HG03520 (cell line): ENCODE results near the gene CCDC7.
"Not testable (repeated sequence)": the region's sequence is repeated elsewhere in the genome, so short reads cannot be mapped to it uniquely, and the experiment has no call there.

Source experiments
- ATAC-seq: cut with Tn5 transposase; IDR thresholded peaks from one replicate; pipeline ENCODE4 v1.9.1; 2021; ENCODE audit warnings: mild to moderate bottlenecking, moderate library complexity; ENCODE audit not compliant: unreplicated experiment

CCDC7 gene

DNA sequence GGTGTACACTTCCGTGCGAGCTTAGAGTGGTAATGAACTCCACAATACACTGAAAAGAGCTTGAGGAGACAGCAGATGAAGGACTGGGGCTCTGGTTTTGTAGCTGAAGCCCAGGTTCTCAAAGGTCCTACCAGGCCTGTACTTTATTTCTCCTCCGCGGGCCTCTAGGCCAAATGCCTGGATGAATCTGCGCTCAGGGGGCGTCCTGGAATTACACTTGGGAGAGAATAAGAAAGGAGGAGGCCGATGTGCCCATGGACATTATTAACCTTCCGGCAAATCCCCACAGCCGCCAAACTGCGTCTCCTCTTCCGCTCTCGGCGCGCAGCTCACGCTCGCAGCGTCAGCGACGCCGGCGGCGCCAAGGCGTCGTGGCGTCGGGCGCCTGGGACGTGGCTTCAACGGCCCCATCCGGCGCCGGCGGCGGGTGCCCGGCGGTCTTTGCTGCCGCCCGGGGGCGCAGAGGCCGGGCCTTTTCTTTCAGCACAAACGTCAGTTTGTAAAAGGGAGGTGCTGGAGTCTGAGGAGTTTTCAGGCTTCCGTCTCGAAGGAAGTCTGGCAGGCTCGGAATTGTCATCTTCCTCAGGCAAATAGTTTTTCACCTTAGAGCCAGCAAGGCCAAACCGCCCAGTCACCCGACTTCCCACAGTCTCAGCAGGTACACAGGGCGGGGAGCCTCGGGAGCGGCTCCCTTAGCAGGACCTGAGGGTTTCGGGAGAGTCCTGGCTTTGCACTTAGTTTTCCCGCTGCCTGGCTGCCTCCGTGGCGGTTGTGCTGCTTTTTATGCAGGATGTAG lies at the start of gene CCDC7:
Gene CCDC7, plus strand, starts transcription at position 401 of the 796 bp plus-strand sequence. CDS start 5,503 bp downstream, outside the sequence.
- ATAC-seq: peak; percentile 98

DNA sequence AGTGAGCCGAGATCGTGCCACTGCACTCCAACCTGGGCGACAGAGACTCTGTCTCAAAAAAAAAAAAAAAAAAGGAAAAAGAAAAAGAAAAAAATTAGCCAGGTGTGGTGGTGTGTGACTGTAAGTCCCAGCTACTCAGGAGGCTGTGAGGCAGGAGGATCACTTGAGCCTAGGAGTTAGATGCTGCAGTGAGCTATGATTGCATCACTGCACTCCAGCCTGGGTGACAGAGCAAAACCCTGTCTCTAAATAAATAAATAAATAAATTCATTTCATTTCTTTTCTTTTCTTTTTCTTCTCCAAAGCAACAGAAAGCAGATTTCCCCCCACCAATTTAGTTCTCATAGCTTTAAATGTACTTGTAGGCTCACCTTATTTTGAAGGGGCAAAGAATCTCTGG lies 48.8 kb upstream of the CCDC7 start:
- not testable (repeated sequence) for ATAC-seq

DNA sequence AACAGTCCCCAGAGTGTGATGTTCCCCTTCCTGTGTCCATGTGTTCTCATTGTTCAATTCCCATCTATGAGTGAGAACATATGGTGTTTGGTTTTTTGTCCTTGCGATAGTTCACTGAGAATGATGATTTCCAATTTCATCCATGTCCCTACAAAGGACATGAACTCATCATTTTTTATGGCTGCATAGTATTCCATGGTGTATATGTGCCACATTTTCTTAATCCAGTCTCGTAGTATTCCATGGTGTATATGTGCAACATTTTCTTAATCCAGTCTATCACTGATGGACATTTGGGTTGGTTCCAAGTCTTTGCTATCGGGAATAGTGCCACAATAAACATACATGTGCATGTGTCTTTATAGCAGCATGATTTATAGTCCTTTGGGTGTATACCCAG lies 46.2 kb upstream of the CCDC7 start:
- not testable (repeated sequence) for ATAC-seq

DNA sequence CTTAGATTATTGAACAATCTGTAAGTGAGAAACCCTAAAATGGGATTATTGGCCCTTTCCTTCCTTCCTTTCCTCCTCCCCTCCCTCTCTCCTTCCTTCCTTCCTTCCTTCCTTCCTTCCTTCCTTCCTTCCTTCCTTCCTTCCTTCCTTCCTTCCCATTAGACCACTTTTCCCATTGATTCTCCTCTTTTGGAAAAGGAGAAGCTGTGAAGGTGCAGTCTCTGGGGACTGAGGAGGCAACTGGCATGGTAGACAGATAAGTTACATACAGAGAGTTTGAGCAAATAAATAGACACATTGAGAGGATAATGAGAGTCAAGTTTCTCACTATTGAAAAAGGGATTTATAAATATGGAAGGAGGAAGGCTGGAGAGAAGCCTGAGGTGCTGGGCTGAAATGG lies 45.0 kb upstream of the CCDC7 start:
- ATAC-seq: no peak

DNA sequence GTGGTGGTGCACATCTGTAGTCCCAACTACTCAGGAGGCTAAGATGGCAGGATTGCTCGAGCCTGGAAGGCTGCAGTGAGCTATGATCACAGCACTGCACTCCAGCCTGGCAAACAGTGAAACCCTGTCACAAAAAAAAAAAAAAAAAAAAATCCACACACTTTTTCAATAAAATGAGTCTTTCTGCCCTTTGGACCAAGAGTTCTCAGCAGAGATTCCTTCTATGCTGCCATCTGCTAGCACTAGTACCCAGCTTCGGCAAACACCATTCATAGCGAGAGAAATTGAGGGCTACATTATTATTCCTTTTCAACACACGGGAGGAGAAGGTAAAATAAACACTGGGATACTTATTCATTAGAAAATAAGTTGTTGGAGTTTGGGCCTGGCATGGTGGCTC lies 43.4 kb upstream of the CCDC7 start:
- ATAC-seq: no peak

DNA sequence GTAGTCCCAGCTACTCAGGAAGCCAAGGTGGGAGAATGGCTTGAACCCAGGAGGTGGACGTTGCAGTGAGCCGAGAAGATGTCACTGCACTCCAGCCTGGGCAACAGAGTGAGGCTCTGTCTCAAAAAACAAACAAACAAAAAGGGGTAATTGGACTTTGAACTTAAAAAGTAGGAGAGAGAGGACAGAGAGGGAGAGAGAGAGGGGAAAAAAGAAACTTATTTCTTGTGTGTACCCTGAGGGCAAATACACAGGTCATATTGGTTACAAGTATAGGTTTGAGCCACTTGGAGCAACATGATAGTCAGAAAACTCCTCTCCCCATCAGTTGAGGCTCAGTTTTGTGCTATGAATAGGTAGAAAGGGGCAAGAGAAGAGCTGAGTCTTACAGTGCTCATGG lies 42.8 kb upstream of the CCDC7 start:
- no peak for ATAC-seq

DNA sequence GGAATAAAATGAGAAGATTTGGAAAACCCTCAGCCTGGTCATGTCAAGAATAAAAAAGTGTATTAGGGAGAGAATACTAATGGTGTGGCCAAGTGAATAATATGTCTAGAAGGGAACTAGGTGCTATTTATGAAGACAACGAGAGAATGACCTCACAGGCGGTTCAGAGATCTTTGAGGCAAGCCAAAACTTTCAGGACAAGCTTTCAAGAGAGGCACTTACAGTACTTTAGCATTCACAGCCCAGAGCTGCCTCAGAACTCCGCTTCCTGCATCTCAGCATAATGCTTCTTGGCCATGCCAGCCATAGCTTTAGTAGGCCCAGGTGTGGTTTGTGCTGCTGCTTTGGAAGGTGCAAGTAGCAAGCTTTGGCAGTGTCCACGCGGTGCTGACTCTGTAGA lies 37.2 kb upstream of the CCDC7 start:
- ATAC-seq: no peak

DNA sequence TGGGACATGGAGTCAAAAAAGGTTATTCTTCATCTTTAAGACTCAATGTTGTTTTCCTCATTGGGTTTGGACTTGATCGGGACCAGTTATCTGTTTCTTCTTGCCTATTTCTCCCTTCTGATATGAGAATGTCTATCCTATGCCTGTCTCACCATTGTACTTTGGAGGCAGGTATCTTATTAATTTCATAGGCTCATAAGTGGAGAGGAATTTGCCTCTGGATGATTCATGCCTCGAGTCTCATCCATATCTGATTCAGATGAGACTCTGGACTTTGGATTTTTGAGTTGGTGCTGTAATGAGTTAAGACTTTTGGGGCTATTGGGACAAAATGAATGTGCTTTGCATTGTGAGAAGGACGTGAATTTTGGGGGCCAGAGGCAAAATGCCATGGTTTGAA lies 36.2 kb upstream of the CCDC7 start:
- no peak for ATAC-seq

DNA sequence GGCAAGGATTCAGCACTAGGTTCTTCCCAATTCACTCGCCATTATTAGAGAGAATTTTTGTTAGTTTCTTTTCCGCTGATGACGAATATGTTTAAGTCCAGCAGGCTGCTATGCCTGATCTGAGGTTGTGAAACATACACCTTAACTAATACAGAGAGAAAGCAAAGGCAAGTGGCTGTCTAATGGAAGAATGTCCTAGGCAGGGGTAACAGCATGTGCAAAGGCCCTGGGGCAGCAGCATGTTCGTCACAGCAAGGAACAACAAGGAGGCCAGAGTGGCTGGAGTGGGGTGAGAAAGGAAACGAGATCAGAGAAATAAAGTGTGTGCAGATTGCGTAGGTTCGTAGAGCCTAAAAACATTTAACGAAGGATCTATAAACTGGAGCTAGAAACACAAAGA lies 35.4 kb upstream of the CCDC7 start:
- ATAC-seq: no peak

DNA sequence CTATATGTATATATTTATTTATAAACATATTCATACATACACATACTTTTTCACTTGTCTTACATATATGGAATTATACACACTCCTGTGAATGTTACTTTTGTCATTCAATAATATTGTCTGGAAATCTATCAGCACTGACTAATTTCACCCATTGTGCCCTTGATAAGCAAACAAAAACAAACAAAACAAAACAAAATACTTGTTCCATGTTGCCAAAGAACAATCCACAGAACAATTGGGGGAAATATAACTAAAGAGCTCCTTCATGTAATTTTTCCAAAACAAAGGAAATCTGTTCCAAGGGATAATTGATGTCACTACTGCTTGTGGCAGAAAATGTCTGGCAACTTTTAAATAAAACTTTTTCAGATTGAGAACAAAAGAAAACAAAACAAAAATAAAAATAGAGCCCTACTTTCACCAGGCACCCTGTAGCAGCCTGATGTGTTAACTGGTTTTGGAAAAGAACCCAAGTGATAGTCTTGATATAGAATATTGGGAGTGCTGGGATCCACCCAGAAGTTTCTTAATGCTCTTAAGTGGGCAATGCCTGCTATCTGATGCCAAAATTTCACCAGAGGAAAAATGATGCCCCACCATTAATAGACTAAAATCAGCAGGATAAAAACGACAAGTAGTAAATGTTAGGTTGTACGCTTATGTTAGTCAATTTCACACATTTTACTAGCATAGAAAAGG lies 34.0 kb upstream of the CCDC7 start:
- no peak for ATAC-seq

DNA sequence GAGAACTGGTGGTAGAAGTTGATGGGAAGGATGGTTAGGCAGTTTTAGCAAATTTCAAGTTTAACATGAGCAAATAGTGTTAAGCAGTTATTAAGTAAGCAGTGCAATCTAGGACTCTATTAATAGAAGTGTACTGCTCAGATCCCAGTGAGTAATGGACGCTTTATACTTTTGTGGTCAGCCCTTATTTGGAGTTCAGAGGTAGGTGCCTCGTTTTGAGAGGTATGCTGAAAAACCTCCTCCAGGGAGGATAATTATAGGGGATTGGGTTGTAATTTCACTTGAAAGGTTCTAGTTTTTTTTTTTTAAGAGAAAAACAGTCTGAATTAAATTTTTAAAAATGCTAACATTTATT lies 33.5 kb upstream of the CCDC7 start:
- ATAC-seq: no peak

DNA sequence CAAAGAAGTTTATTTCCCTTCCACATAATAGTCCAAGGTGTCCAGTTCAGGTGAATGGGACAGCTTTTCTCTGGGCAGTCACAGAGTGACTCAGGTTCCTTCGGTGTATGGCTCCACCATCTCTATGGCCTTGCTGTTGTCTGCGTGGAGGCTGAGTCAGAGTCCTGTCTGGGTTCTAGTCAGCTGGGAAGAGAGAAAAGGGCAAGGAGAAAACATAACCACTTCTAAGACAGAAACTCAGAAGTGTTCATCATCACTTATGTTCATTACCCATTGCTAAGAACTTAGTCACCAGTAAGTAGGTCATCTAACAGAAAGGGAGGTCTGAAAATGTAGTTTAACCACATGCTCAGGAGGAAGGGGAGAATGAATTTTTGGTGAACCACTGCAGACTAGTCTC lies 32.4 kb upstream of the CCDC7 start:
- ATAC-seq: no peak

DNA sequence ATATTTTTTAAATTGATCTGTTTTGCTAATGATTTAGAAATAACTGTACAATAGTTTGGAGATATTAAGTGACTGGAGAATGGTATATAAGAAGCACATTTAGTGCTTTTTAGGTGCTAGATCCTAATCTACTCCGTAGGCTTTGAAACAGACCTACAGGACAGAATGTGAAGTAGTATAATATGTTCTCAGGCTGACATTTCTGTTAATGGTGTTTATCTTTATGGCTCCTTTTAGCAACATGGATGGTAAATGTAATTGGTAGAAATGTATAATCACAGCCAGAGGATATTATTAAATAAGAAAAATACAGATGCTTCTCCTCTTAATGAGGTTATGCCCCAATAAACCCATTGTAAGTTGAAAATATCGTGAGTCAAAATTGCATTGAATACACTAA lies 30.6 kb upstream of the CCDC7 start:
- no peak for ATAC-seq

DNA sequence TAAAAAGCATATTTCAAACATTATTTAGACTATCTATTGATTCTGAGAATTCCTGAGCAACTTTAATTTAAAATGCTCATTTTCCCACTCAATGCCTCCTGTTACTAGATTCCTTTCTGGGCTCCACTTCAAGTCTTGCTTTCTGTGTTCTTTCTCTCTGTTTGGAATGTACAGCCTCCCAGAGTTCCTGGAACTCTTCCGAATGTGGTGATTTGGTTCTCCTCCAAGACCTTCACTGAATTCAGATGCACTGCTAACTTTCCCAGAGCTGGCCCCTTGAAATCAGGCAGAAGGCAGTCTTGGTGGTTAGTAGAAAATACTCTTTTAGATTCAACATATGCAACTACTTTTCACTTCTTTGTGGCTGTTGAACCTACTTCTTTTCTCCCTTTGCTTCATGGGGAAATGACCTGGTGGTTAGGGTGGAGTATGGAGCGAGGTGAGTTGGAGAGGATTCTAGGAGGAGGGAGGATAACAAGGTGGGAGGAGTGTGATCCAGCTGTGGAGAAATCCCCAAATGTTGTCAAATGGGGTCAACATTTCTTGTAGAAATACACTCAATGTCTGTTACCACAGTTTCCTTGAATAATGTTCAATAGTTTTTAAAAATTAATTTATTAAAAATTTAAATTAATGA lies 27.9 kb upstream of the CCDC7 start:
- ATAC-seq: no peak

DNA sequence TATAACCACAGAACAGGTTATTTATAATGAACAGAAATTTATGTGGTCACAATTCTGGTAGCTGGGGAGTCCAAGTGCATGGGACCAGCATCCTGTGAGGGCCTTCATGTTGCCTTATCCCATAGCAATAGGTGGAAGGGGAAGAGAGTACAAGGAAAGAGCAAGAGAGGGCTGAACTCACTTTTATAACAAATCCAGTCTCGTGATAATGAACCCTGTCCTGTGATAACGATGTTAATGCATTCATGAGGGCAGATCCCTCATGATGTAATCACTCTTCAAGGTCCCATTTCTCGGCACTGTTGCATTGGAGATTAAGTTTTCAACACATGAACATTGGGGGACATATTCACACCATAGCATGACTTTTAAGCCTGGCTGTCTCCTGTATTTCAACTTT lies 27.4 kb upstream of the CCDC7 start:
- ATAC-seq: no peak

DNA sequence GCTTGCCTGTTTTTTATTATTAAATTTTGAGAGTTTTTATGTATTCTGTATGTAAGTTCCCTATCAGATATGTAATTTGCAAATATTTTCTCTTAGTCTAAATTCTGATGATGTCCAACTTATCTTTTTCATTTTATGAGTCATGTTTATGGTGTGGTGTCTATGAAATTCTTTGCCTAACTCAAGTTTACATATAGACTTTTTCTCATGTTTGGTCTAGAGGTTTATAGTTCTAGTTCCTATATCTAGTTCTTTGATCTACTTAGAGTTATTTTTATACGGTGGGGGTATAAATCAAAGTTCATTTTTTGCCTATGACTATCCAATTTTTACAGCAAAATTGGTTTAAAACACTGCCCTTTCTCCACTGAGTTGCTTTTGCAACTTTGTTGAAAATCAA lies 26.3 kb upstream of the CCDC7 start:
- ATAC-seq: no peak

DNA sequence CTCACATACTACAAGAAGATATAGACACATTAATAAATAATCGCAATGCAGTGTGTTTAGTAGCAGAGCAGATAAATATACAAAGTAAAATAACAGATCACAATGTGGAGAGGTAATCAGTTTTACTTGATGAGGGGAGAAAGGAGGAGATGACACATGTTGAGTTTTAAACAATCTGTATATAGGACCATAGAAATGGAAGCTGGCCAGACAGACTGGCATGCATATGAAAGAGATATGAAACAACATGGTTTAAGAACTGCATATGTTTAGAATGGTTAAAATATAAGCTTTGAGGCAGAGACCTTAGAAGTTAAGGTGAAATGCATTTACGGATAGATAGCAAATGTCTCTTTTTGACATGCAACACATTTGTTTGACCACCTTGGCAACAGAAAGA lies 19.8 kb upstream of the CCDC7 start:
- ATAC-seq: no peak

DNA sequence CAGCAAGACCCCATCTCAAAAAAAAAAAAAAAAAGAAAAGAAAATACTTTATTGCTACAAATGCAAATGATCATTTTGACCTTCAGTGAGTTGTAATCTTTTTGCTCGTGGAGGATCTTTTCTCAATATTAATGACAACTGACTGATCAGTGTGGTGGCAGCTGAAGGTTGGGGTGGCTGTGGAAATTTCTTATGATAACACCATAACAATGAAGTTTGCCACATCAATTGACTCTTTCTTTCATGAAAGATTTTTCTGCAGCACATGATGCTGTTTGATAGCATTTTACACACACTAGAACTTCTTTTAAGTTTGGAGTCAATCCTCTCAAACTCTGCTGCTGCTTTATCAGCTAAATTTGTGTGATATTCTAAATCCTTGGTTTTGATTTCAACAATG lies 12.4 kb upstream of the CCDC7 start:
- no peak for ATAC-seq

DNA sequence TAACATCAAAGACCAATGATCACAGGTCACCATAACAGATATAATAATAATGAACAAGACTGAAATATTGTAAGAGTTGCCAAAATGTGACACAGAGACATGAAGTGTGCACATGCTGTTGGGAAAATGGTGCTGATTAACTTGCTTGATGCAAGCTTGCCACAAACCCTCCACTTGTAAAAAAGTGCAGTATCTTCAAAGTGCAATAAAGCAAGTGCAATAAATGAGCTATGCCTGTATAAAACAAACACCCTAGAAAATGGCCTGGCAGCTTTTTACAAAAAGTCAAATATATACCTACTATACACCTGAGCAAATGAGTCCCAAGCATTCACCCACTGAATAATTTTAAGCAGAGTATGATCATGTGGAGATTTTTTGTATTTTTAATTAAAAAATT lies 9.7 kb upstream of the CCDC7 start:
- no peak for ATAC-seq

DNA sequence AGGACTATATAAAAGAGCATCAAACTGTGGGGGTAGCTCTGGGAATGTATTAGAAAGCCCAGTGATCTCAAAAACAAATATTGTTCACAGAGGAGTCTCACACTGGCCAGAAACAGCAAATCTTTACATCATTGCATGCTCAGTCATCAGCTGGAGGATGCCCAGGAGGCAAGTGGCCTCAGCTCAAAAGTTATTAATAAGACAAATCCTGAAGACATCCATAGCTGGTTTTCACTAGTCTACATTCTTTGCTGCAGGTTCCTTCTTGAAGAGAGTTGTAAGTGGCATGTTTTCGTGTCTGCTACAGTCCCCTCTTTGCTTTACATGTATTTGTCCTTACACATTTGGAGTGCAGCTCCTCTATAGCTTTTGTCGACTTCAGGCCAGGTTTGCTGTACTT lies 8.6 kb upstream of the CCDC7 start:
- ATAC-seq: no peak

DNA sequence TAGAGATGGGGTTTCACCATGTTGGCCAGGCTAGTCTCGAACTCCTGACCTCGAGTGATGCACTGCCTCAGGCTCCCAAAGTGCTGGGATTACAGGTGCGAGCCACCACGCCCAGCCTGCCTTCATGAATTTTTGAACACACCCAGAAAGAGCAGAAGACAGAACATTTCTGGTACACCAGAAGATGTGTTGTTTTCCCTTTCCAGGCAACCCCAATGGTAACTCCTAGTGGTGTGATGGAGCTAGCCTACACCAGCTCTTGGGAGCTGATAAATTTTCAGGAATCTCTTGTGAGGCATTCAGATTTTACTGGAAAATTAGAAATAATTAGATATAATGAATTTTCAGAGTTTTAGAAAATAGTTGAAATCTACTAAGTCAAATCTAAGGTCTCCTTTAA lies 904 bp upstream of the CCDC7 start:
- ATAC-seq: no peak
